K562 (cell line): Measurements from ENCODE around the gene SYCP3. TPM values are rescaled to one million over a fixed set of nuclear protein-coding genes. Genes with fewer than 3 reads are reported as not detected.
A peak's percentile ranks its signal among the peaks of the same experiment; 100 is the strongest.

ENCODE experiments used
- ATF7 ChIP-seq: fragments of 450-650 bp; IDR thresholded peaks from 2 replicates; pipeline ENCODE4 v1.7.1; 2014; ENCODE audit warnings: mild to moderate bottlenecking, moderate library complexity
- BCOR ChIP-seq: fragments of 450-650 bp; IDR thresholded peaks from 2 replicates; pipeline ENCODE4 v1.6.1; 2016
- CREM ChIP-seq: IDR thresholded peaks from 2 replicates; pipeline ENCODE4 v1.6.1; 2014; ENCODE audit warnings: antibody characterized with exemption, low read depth
- EHMT2 ChIP-seq: fragments of 450-650 bp; IDR thresholded peaks from 2 replicates; pipeline ENCODE4 v1.6.1; 2018; ENCODE audit warnings: antibody characterized with exemption
- EP300 ChIP-seq: IDR thresholded peaks from 2 replicates; pipeline ENCODE4 v1.6.1; 2012; ENCODE audit warnings: low read length, improper control_type of control experiment
- FOXA1 ChIP-seq: fragments of 450-650 bp; IDR thresholded peaks from 2 replicates; pipeline ENCODE4 v1.6.1; 2016; ENCODE audit warnings: mild to moderate bottlenecking, borderline replicate concordance
- JUN ChIP-seq, 2 experiments: sonication (generic) in 1 of 2; formaldehyde crosslinking in 1 of 2; IDR thresholded peaks; 2 replicates each; pipeline versions ENCODE4 v1.6.1 to v1.8.0; 2012 to 2022; ENCODE audit warnings: borderline replicate concordance in 2 of 2, mild to moderate bottlenecking in 2 of 2, improper control_type of control experiment in 1 of 2, low read depth in 1 of 2, low read length in 1 of 2, missing genetic modification reagents in 1 of 2
- KDM2B ChIP-seq: fragments of 250-450 bp; sonication (Bioruptor Pico); IDR thresholded peaks from 2 replicates; pipeline ENCODE4 v1.8.0; 2021; ENCODE audit warnings: mild to moderate bottlenecking, moderate library complexity
- TCF3 ChIP-seq: sonication (generic); formaldehyde crosslinking; IDR thresholded peaks from 2 replicates; pipeline ENCODE4 v1.4.0; 2020; ENCODE audit warnings: mild to moderate bottlenecking, missing genetic modification reagents
- polyA plus RNA-seq, 8 experiments: library from polyadenylated mRNA; depleted of rRNA in 4 of 8; stranded (reverse) in 5 of 8; unstranded in 3 of 8; fragments of >200 nt; fragmentation: Nextera tagmentation in 2 of 8; fragmentation: Illumina TruSeq in 1 of 8; extraction: Ambion mirVana in 2 of 8; extraction: Trizol in 1 of 8; gene quantifications; 2 replicates each; pipeline versions ENCODE4 v1.2.1 to v1.2.3, GENCODE V29; 2011 to 2014; ENCODE audit warnings: inconsistent platforms in 1 of 8, missing spikeins in 1 of 8
- total RNA-seq, 7 experiments: library from RNA; depleted of rRNA in 6 of 7; stranded (reverse); fragments of >200 nt in 6 of 7; fragmentation: Illumina TruSeq in 2 of 7; extraction: Trizol in 2 of 7; gene quantifications; 2 replicates each; pipeline versions ENCODE4 v1.2.1 to v1.2.3, GENCODE V29; 2011 to 2021; ENCODE audit warnings: low replicate concordance in 1 of 7
- TF ChIP-seq, protein P1 (sequence below), 2 experiments: fragments of 450-650 bp; IDR thresholded peaks; 2 replicates each; pipeline ENCODE4 v1.6.1; 2016; ENCODE audit warnings: mild to moderate bottlenecking in 2 of 2, borderline replicate concordance in 1 of 2, low read depth in 1 of 2, moderate library complexity in 1 of 2
- TF ChIP-seq, protein P2 (sequence below): sonication (generic); IDR thresholded peaks from 2 replicates; pipeline ENCODE4 v1.6.1; 2016
- TF ChIP-seq, protein P3 (sequence below), 2 experiments: fragments of 450-650 bp in 1 of 2; sonication (generic) in 1 of 2; formaldehyde crosslinking in 1 of 2; IDR thresholded peaks in 1 of 2; conservative IDR thresholded peaks in 1 of 2; 2 replicates each; pipeline versions ENCODE4 v1.6.1 to v1.8.1; 2016 to 2023; ENCODE audit warnings: mild to moderate bottlenecking in 2 of 2, moderate library complexity in 2 of 2, inconsistent platforms in 1 of 2, missing genetic modification reagents in 1 of 2

Gene SYCP3
- total and polyA plus RNA-seq, 9 of the 15 experiments (the other 6 are each of a cell fraction or from before 2014, with no cell fraction given): 0.11 to 0.25 (median 0.22) TPM; not detected in 4

DNA sequence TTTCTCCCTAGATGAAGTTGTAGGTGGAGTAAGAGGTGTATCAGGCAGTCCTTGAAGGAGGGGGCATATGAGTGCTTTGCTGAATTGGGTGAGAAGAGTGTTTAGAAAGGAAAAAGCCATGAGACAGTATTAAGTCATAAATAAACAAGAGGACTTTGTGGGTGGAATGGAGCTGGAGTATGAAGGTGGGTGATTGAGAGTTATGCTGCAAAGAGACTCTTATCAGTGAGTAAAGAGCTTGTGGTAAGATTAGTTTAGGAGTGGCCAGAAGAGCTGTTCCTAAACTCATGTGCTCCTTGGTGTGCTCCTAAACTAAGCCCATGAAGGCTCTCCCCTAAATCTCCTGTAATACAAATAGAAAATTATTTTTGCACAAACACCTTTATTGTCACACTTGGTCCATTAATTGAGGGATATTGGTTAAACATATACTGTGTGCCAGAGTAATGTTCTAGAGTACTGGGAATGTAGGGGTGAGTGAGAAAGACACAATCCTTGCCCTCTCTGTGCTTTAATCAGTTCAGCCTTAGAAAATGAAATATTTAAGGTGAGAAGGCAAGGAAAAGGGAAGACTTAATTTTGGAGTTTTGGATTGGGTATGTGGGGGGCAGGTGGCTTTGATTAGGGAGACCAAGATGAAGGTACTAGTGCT is 32.0 kb downstream of the SYCP3 start (continued):
- TF ChIP-seq, protein P1, sequence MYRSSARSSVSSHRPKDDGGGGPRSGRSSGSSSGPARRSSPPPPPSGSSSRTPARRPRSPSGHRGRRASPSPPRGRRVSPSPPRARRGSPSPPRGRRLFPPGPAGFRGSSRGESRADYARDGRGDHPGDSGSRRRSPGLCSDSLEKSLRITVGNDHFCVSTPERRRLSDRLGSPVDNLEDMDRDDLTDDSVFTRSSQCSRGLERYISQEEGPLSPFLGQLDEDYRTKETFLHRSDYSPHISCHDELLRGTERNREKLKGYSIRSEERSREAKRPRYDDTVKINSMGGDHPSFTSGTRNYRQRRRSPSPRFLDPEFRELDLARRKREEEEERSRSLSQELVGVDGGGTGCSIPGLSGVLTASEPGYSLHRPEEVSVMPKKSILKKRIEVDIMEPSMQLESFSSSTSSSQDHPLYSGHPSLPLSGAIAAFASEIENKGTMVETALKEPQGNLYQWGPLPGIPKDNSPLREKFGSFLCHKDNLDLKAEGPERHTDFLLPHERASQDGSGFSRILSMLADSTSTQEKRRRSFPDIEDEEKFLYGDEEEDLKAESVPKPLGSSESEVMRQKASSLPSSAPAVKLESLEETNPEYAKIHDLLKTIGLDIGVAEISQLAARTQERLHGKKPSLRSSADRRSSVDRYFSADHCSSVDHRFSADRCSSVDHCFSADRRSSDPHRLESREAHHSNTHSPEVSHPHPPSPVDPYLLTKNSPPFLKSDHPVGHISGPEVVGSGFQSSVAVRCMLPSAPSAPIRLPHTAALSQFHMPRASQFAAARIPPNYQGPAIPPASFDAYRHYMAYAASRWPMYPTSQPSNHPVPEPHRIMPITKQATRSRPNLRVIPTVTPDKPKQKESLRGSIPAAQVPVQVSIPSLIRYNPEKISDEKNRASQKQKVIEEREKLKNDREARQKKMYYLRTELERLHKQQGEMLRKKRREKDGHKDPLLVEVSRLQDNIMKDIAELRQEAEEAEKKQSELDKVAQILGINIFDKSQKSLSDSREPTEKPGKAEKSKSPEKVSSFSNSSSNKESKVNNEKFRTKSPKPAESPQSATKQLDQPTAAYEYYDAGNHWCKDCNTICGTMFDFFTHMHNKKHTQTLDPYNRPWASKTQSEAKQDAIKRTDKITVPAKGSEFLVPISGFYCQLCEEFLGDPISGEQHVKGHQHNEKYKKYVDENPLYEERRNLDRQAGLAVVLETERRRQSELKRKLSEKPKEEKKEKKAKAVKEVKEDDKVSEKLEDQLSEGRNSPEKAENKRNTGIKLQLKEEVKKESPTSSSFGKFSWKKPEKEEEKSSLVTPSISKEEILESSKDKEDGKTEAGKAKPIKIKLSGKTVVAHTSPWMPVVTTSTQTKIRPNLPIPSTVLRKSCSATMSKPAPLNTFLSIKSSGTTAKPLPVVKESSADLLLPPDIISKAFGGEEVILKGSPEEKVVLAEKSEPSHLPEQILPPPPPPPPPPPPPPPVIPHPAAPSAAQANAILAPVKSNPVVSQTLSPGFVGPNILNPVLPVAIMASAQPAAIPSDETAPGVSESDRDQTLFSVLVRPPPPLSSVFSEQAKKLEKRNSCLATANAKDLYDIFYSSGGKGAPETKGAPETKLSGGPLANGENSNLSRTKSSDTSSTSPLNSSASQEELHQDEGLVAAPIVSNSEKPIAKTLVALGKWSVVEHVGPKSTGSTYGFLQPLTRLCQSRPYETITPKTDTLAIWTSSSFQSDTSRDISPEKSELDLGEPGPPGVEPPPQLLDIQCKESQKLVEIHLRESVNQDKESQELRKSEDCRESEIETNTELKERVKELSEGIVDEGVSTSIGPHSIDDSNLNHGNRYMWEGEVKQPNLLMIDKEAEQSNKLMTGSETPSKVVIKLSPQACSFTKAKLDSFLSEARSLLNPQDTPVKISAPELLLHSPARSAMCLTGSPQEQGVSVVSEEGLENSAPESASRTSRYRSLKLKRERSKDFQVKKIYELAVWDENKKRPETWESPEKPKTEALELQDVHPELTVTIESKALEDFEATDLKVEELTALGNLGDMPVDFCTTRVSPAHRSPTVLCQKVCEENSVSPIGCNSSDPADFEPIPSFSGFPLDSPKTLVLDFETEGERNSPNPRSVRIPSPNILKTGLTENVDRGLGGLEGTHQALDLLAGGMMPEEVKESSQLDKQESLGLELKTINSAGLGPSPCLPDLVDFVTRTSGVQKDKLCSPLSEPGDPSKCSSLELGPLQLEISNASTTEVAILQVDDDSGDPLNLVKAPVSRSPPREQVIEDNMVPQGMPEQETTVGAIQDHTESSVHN (IDR thresholded peaks at IDR 0.05; ENCODE audit: borderline replicate concordance in 1 of 2, low read depth in 1 of 2): no peak
- TF ChIP-seq EHMT2: peak; percentile 76; the same call in 1 of the 2 replicates
- TF ChIP-seq CREM: peak; percentile 26; the same call in 1 of the 2 replicates
- TF ChIP-seq KDM2B (CRISPR knock-in tag): no peak
- peak; percentile 63; the same call in 1 of the 2 replicates for TF ChIP-seq EP300
- TF ChIP-seq, protein P2, sequence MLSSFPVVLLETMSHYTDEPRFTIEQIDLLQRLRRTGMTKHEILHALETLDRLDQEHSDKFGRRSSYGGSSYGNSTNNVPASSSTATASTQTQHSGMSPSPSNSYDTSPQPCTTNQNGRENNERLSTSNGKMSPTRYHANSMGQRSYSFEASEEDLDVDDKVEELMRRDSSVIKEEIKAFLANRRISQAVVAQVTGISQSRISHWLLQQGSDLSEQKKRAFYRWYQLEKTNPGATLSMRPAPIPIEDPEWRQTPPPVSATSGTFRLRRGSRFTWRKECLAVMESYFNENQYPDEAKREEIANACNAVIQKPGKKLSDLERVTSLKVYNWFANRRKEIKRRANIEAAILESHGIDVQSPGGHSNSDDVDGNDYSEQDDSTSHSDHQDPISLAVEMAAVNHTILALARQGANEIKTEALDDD: peak; percentile 93
- 0 out of 2 replicates have a peak, but pooled peaks have one; percentile 15 for TF ChIP-seq JUN (IDR thresholded peaks at IDR 0.05; ENCODE audit: borderline replicate concordance, low read depth, low read length)
- TF ChIP-seq JUN (CRISPR knock-in tag; IDR thresholded peaks at IDR 0.05; ENCODE audit: borderline replicate concordance): no peak
- TF ChIP-seq FOXA1: no peak
- 0 out of 2 replicates have a peak, but pooled peaks have one; percentile 42 for TF ChIP-seq TCF3 (CRISPR knock-in tag)
- TF ChIP-seq, protein P3, sequence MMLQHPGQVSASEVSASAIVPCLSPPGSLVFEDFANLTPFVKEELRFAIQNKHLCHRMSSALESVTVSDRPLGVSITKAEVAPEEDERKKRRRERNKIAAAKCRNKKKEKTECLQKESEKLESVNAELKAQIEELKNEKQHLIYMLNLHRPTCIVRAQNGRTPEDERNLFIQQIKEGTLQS (IDR thresholded peaks at IDR 0.05): no peak
- TF ChIP-seq, protein P3 (CRISPR knock-in tag; conservative IDR thresholded peaks at IDR 0.05): no peak
- peak; percentile 22; the same call in 1 of the 2 replicates for TF ChIP-seq ATF7
- TF ChIP-seq BCOR: 0 out of 2 replicates have a peak, but pooled peaks have one; percentile 22
